Activated T-helper 9 cell treated with anti-CD3 and anti-CD28 coated beads, Interleukin-2, amount 50 U/mL, for 16 hours (primary cell): ENCODE measurements around the gene CLDND1.

Experiments used
- DNase-seq: peaks from one replicate; pipeline ENCODE4 v3.0.0-alpha.2; 2020; ENCODE audit warnings: low read depth

CLDND1 gene

DNA sequence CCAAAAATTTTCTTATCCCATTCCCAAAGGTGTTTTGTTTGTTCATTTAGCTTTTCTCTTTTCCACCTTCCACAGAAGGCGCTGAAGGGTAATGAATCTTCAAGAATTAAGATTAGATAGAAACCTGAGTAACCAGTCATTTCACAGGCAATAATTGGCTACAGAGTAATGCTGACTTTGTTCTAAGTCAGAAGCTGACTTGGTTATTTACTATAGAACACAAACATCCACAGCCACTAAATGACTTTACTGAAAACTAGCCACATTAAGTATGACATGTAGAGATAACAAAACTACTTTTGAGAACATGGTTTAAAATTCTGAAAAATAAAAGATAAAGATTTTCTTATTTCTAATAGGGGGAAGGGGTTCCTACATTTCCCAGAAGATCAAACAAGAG, 7.8 kb downstream of the CLDND1 start:
- DNase-seq = no peak

DNA sequence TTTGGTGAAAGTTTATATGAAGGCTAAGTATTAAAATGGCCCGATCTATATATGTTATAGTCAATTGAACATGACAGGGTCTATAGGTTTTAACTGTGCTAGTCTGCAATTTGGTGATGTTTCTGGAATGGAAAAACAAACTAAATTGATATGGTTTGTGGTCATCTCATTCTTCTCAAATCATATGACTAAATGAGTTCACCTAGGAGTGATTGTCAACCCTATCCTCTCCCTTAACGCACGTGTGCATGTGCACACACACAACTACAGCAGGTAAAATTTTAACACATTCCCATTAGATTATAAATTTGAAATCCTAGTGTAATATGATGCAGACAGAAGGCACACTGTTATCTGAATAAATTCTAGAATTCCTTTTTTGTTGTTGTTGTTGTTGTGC, 9.0 kb downstream of the CLDND1 start:
- no peak for DNase-seq

DNA sequence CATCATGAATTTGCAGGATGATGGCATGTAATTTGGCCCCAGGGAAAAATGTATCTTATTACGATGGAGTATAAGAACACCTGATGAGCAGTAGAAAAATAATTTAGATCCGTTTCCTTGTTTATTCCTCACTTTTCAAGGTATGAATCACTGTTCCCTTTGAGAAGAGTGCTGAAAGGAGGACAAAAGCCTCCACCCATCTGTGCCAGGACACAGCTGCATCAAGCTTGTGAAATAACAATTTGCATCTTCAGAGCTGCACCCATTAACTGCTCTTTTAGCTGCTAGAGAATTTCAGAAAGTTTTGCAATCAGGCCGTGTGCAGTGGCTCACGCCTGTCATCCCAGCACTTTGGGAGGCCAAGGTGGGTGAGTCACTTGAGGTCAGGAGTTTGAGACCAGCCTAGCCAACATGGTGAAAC, 9.6 kb downstream of the CLDND1 start:
- no peak for DNase-seq

DNA sequence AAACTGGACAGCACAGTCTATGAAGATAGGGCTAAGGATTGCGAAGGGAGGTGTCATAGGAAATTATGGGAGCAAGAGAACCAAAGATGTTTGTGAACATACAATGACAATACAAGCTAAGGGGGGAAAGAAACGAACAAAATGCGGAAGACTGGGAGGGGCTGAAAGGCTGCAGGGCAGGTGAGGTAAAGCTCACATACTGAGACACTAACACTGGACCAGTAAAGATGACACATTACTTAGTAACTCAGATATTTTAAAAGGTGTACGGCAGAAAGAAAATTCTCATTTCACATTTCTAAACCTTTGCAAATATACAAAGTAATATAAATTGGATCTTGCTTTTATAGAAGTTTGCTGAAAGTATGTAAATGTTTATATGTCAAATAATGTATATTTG, 10.1 kb downstream of the CLDND1 start:
- DNase-seq = no peak

DNA sequence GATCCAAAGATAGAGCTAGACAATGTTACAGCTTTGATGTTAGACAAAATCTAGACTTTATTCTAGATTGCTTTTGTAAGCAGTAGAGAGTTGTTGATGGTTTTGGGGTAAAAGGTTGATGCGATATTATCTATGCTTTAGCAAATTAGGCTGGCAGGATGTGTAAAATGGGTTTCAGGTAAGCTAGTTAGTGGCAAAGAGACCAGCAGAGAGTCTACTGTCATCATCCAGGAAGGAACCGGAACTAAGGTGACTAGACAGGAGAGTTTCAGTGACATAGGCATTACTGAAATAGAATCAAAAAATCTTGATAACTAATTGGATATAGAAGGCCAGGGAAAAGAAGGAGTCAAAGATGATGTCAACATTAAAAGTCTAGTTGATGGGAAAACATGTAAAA, 14.1 kb downstream of the CLDND1 start:
- DNase-seq = no peak

DNA sequence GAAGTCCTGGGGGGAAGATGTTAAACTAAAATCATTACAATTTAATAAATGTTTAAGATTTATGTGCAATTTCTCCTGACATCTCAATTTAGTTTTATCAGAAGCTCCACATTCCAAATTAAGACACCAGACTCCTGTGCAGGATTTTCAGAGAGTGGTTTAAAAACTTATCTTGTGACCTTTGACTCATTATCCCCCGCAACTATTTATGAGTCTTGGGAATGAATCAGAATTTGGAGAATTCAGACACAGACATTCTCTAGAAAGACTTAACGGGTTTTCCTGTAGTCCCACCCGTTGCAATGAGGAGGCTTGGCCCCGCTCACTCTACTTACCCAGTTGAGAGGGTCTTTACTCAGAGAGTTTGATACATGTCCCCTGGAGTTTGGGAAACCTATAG, 18.2 kb downstream of the CLDND1 start:
- no peak for DNase-seq

DNA sequence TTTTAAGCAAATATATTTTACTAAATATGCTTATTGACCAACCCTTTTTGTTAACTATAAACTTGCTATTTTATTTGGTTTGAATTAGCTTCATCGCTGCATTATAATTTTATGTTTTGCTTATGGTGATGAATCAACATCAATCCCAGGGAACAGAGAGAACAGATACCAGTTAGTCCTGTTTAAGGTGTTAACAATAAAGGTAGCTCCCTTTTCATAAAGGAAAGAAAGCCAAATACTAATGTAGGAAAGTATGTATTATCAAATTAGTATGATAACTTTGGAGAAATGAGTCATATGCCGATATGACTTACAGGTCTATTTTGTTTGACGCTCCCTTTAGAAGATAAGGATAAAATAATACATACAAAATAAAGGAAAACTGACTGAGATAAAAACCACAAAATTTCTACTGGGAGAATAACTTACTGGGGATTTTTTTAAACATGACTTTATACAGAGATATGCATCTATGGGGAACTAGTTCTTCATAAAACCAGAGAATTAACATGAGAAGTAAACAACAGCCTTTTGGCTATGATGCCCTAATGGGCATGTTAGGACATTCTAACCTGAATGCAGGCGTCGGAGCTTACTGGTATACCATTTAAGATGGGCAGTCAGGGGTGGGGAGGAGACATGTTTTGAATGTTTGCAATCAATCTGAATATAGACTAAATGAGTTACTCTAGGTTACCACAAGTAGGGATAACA, 20.7 kb downstream of the CLDND1 start:
- DNase-seq = no peak

DNA sequence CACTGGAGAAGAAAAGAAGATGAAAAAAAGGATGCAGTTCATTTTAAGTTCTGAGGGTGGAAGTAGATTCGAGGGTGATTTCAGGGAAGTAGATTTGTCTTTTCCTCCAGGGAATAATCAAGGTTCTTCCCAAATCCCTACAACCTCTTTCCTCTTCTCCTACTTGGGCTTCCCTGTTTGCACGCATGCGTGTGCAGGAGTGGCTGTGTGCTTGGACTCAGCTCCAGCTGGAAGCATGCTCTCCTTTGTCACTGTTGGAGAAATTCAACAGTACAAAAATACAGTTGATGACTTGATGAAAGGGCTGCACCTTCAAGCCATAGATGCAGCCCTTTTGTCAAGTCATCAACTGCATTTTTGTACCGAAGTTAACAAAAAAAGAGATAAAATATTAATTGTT, 21.4 kb downstream of the CLDND1 start:
- DNase-seq = no peak

DNA sequence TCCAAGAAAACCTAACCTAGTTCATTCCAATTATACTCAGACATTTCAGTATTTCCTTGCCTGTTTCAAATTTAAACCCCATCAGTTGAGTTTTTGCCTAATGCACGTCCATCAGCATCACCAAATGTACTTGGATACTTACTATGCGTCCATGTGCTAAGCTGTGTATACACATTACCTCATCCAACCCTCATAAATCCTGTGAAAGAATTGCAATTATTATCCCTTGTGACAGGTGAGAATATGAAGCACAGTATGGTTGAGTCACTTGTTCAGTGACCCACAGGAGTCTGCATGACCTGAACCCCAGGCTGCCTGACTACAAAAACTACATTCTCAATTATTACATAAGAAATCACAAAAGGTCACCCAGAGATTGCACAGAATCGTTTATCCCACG, 22.7 kb downstream of the CLDND1 start:
- DNase-seq = no peak

DNA sequence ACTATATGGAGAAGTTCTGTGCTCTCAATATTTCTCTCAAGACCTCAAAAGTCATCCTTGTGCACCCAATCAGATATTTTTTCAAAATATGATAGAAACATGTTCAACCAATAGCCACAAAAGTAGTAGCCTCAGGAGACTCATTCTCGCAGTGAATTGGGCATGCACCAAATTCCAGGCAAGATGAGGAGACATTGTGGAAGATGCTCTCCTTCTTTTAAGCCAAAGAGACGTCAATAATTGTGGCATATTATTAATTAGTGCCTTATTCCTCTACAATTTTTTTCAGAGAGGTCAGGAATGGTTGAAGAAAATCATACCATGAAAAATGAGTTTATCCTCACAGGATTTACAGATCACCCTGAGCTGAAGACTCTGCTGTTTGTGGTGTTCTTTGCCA, 25.3 kb downstream of the CLDND1 start, which contains the start of gene OR5K2:
Gene OR5K2, plus strand, starts transcription at position 301 of the 400 bp plus-strand sequence. Its CDS starts 0 bp downstream, at position 301.
- DNase-seq = no peak

DNA sequence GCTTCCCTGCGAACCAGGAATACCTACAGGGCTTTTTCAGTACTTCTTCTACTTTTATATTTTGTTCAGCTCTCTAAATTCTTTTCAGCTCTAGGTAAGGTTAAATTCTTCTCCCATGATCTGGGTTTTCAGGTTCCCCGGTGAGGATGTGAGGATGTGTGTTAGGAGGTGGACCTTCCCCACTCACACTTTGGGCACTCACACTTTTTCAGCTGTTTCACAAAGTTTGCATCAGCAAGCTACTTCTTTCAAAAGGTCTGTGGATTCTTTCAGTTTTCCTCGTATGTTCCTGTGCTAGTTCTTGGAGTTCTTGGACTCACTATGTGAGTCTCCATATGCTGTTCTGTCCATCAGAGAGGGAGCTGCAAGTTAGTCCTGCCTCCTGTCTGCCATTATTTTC, 39.1 kb downstream of the CLDND1 start:
- no peak for DNase-seq

DNA sequence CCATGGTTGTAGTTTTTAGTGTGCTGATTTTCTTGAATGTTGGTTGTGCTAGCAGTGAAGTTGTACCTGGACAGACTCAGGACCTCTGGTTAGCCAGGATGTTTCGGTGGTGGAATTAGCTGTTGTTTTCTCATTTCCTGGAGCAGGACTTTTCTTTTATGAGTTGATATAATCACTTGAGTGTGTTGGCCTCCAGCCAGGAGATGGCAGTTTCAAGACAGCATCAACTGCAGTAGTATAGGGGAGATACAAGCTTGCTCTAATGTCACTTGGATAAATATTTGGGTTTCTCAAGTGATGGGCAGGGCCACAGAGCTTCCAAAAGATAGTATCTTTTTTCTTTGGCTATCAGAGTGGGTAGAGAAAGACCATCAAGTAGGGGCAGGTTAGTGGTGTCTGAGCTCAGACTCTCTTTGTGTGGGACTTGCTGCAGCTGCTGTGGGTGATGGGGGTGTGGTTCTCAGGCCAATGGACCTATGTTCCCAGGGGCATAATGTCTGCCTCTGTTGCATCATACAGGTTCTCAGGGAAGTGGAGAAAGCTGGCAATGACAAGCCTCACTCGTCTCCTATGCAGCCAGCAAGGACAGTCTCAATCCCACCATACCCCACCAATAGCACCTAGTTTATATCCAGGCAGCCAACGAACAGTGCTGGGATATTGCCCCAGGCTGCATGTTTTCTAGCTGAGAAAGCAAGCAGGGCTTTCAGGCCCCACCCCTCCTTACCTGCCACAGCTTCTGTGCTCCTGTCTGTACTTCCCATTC, 39.8 kb downstream of the CLDND1 start:
- DNase-seq = no peak
